HepG2 (cell line): Measurements from ENCODE around the gene TMEM258. TPM values are rescaled to one million over a fixed set of nuclear protein-coding genes. Genes with fewer than 3 reads are reported as not detected.

Source experiments
- CREB3 ChIP-seq: sonication (generic); formaldehyde crosslinking; IDR thresholded peaks from 2 replicates; pipeline ENCODE4 v1.5.0; 2020; ENCODE audit warnings: missing genetic modification reagents
- DZIP1 ChIP-seq: sonication (generic); formaldehyde crosslinking; IDR thresholded peaks from 2 replicates; pipeline ENCODE4 v1.5.0; 2020; ENCODE audit warnings: mild to moderate bottlenecking, missing genetic modification reagents
- HNF4A ChIP-seq: sonication (generic); formaldehyde crosslinking; IDR thresholded peaks from 2 replicates; pipeline ENCODE4 v1.4.0; 2020; ENCODE audit warnings: missing genetic modification reagents
- RELA ChIP-seq: sonication (generic); formaldehyde crosslinking; IDR thresholded peaks from 2 replicates; pipeline ENCODE4 v1.4.0; 2020; ENCODE audit warnings: missing genetic modification reagents
- ZBTB44 ChIP-seq: sonication (generic); formaldehyde crosslinking; IDR thresholded peaks from 2 replicates; pipeline ENCODE4 v1.4.0; 2020; ENCODE audit warnings: missing genetic modification reagents
- ZC3H13 ChIP-seq: sonication (generic); formaldehyde crosslinking; IDR thresholded peaks from 2 replicates; pipeline ENCODE4 v1.8.1; 2023; ENCODE audit warnings: mild to moderate bottlenecking, missing genetic modification reagents, moderate library complexity
- ZNF101 ChIP-seq: sonication (generic); formaldehyde crosslinking; IDR thresholded peaks from 2 replicates; pipeline ENCODE4 v1.4.0; 2020; ENCODE audit warnings: mild to moderate bottlenecking, low read depth, missing genetic modification reagents, borderline replicate concordance
- ZNF564 ChIP-seq: sonication (generic); formaldehyde crosslinking; IDR thresholded peaks from 2 replicates; pipeline ENCODE4 v1.8.1; 2023; ENCODE audit warnings: mild to moderate bottlenecking, missing genetic modification reagents
- ZNF598 ChIP-seq: sonication (generic); formaldehyde crosslinking; IDR thresholded peaks from 2 replicates; pipeline ENCODE4 v1.5.1; 2020; ENCODE audit warnings: mild to moderate bottlenecking, missing genetic modification reagents, borderline replicate concordance
- ZNF768 ChIP-seq: sonication (generic); formaldehyde crosslinking; IDR thresholded peaks from 2 replicates; pipeline ENCODE4 v1.4.0; 2020; ENCODE audit warnings: missing genetic modification reagents
- polyA plus RNA-seq, 8 experiments: library from polyadenylated mRNA; depleted of rRNA in 3 of 8; stranded (reverse) in 7 of 8; unstranded in 1 of 8; fragments of >200 nt; fragmentation: Illumina TruSeq in 4 of 8; extraction: Trizol in 4 of 8; gene quantifications; 2 replicates each; pipeline versions ENCODE4 v1.2.1 to v1.2.3, GENCODE V29; 2011 to 2016; ENCODE audit warnings: low read depth in 4 of 8, missing spikeins in 1 of 8, mixed read lengths in 1 of 8; ENCODE audit not compliant: insufficient read depth in 1 of 8
- total RNA-seq, 5 experiments: library from RNA; depleted of rRNA; stranded (reverse); fragments of >200 nt; fragmentation: Illumina TruSeq; extraction: Trizol; gene quantifications; 2 replicates each; pipeline ENCODE4 v1.2.3, GENCODE V29; 2016; ENCODE audit warnings: low read depth in 1 of 5
- TF ChIP-seq, protein P1 (sequence below): sonication (generic); formaldehyde crosslinking; conservative IDR thresholded peaks from 2 replicates; pipeline ENCODE4 v1.8.0; 2022; ENCODE audit warnings: missing genetic modification reagents
- TF ChIP-seq, protein P2 (sequence below): sonication (generic); formaldehyde crosslinking; IDR thresholded peaks from 2 replicates; pipeline ENCODE4 v1.4.0; 2020; ENCODE audit warnings: missing genetic modification reagents
- TF ChIP-seq, protein P3 (sequence below), 2 experiments: IDR thresholded peaks; 2 replicates each; pipeline ENCODE4 v1.6.1; 2011 to 2012; ENCODE audit warnings: low read length in 2 of 2, borderline replicate concordance in 1 of 2, low read depth in 1 of 2, mild to moderate bottlenecking in 1 of 2, moderate library complexity in 1 of 2

The TMEM258 gene
- total and polyA plus RNA-seq, 2 of the 13 experiments (the other 11 are each of a cell fraction or from before 2014, with no cell fraction given) = 175 to 424 TPM

- TF ChIP-seq HNF4A (CRISPR knock-in tag) (peak; percentile 44), DZIP1 (peak; percentile 77; the same call in 1 of the 2 replicates), CREB3 (CRISPR knock-in tag) (no peak), ZNF101 (CRISPR knock-in tag) (no peak), RELA (CRISPR knock-in tag) (no peak), ZNF564 (CRISPR knock-in tag) (no peak), ZNF768 (no peak), ZNF598 (CRISPR knock-in tag) (no peak), ZBTB44 (no peak), ZC3H13 (CRISPR knock-in tag) (peak; percentile 65; the same call in 1 of the 2 replicates)
- TF ChIP-seq, protein P1, sequence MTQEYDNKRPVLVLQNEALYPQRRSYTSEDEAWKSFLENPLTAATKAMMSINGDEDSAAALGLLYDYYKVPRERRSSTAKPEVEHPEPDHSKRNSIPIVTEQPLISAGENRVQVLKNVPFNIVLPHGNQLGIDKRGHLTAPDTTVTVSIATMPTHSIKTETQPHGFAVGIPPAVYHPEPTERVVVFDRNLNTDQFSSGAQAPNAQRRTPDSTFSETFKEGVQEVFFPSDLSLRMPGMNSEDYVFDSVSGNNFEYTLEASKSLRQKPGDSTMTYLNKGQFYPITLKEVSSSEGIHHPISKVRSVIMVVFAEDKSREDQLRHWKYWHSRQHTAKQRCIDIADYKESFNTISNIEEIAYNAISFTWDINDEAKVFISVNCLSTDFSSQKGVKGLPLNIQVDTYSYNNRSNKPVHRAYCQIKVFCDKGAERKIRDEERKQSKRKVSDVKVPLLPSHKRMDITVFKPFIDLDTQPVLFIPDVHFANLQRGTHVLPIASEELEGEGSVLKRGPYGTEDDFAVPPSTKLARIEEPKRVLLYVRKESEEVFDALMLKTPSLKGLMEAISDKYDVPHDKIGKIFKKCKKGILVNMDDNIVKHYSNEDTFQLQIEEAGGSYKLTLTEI = no peak
- TF ChIP-seq, protein P2, sequence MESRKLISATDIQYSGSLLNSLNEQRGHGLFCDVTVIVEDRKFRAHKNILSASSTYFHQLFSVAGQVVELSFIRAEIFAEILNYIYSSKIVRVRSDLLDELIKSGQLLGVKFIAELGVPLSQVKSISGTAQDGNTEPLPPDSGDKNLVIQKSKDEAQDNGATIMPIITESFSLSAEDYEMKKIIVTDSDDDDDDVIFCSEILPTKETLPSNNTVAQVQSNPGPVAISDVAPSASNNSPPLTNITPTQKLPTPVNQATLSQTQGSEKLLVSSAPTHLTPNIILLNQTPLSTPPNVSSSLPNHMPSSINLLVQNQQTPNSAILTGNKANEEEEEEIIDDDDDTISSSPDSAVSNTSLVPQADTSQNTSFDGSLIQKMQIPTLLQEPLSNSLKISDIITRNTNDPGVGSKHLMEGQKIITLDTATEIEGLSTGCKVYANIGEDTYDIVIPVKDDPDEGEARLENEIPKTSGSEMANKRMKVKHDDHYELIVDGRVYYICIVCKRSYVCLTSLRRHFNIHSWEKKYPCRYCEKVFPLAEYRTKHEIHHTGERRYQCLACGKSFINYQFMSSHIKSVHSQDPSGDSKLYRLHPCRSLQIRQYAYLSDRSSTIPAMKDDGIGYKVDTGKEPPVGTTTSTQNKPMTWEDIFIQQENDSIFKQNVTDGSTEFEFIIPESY (CRISPR knock-in tag) = peak; percentile 92
- TF ChIP-seq, protein P3, sequence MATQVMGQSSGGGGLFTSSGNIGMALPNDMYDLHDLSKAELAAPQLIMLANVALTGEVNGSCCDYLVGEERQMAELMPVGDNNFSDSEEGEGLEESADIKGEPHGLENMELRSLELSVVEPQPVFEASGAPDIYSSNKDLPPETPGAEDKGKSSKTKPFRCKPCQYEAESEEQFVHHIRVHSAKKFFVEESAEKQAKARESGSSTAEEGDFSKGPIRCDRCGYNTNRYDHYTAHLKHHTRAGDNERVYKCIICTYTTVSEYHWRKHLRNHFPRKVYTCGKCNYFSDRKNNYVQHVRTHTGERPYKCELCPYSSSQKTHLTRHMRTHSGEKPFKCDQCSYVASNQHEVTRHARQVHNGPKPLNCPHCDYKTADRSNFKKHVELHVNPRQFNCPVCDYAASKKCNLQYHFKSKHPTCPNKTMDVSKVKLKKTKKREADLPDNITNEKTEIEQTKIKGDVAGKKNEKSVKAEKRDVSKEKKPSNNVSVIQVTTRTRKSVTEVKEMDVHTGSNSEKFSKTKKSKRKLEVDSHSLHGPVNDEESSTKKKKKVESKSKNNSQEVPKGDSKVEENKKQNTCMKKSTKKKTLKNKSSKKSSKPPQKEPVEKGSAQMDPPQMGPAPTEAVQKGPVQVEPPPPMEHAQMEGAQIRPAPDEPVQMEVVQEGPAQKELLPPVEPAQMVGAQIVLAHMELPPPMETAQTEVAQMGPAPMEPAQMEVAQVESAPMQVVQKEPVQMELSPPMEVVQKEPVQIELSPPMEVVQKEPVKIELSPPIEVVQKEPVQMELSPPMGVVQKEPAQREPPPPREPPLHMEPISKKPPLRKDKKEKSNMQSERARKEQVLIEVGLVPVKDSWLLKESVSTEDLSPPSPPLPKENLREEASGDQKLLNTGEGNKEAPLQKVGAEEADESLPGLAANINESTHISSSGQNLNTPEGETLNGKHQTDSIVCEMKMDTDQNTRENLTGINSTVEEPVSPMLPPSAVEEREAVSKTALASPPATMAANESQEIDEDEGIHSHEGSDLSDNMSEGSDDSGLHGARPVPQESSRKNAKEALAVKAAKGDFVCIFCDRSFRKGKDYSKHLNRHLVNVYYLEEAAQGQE (IDR thresholded peaks at IDR 0.05; ENCODE audit: borderline replicate concordance in 1 of 2, low read depth in 1 of 2, low read length in 2 of 2) = no peak
These were observed 35.4 kb upstream of the TMEM258 start, which contains the start of gene FADS2 (continued) for GRCh38 chr11:61827571-61828378.
